Hippocampal formation (tissue), 2 donors: ENCODE data around the gene BTBD2.
"Not testable (repeated sequence)": the region's sequence is repeated elsewhere in the genome, so short reads cannot be mapped to it uniquely, and the experiment has no call there.

Source experiments
- DNase-seq, 2 donors: peaks; one replicate each; lab custom pipeline; 2025; lab: John Stamatoyannopoulos, UW

The BTBD2 gene

DNA sequence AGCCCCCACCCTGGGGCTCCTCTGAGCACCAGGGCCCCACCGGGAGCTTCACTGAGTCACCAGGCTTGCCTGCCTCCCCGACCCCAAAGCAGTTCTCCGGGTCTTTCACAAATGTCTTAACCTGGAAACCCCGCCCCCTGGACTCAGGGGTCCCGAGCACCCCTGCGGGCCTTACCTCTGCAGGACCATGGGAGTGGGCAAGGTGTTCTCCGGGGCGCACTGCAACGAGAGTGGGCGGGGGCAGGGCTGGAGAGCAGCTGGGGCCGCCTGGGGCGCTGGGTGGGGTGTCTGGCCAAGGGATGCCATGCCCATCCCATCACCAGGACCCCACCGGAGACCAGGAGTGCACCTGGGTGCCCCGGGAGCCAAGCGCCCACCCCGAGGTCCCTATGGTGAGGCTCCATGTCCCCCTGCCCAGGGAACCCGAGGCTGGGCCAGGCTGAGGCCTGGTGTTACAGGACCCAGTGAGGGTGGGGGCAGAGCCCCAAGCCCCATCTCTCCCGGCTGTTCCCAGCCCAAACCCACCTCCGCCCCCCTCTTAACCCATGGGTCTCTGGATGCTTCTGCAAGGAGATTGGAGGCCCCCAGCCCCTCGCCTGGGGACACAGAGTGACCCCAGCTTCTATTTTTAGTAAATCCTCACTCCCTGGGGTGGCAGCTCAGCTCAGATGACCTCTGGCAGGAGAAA, 24.6 kb upstream of the BTBD2 start:
- DNase-seq = no peak

GRCh38 chr19:2039089-2039958, 23.8 kb upstream of the BTBD2 start:
- DNase-seq = no peak

DNA sequence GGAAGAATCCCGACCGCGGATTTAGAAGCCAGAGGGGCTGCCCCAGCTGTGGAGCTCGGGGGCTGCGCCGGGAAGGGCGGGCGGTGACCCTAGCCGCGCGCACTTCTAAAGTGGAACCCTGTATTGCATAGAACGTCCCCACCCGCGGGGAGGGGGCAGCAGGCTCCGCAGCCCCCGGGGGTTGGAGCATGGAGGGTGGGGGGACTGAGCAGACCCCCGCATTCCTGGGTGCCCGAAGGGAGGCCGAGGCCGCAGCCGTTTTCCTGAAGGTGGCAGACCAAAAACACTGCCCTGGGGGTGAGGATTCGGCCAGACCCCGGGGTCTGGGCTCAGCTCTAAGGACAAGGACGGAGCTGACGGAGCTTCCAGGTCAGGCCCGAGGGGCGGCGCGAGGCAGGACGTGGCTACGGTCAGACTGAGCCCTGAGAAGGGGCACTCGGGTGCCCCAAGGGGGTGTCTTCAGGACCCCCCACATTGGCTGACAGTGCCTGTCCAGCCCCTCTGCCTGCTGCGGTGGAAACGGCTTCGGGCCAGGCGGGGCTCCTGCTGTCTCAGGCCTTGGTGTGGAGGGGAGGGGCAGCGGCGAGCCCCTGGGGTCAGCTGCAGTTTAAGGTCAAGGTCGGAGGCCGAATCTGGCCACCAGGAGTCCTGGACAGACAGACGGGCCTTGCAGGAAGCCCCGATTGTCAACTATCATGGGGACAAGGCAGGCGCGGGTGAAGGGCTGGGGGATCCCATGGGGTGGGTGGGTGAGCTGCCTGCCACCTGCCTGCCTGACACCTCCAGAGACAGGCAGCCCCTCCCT, 23.0 kb upstream of the BTBD2 start:
- DNase-seq = no peak

- no peak for DNase-seq
Measured at GRCh38 chr19:2037651-2038255, 22.2 kb upstream of the BTBD2 start.

DNA sequence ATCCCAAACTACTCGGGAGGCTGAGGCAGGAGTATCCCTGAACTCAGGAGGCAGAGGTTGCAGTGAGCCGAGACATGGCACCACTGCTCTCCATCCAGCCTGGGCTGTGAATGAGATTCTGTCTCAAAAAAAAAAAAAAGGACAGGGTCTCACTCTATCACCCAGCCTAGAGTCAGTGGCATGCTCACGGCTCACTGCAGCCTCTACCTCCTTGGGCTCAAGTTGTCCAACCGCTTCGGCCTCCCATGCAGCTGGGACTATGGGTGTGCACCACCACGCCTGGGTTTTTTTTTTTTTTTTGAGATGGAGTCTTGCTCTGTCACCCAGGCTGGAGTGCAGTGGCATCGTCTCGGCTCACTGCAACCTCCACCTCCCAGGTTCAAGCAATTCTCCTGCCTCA, 20.9 kb upstream of the BTBD2 start:
- DNase-seq = no peak

GRCh38 chr19:2035590-2035991, 20.1 kb upstream of the BTBD2 start:
- DNase-seq = no peak

- DNase-seq = no peak
Measured at GRCh38 chr19:2034729-2035589, 19.4 kb upstream of the BTBD2 start.

DNA sequence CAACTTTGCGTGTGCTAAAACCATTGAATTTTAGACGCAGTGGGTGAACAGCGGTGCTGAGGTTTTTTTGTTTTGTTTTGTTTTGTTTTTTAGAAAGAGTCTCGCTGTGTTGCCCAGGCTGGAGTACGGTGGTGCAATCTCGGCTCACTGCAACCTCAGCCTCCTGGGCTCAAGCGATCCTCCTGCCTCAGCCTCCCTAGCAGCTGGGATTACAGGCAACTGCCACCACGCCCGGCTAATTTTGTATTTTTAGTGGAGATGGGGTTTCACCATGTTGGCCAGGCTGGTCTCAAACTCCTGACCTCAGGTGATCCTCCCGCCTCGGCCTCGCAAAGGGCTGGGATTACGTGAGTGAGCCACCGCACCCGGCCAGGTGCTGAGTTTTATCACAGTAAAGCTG, 18.7 kb upstream of the BTBD2 start:
- not testable (repeated sequence) for DNase-seq

- DNase-seq = no peak
Measured at GRCh38 chr19:2033825-2034159, 18.3 kb upstream of the BTBD2 start.

- DNase-seq = no peak
Measured at GRCh38 chr19:2033115-2033824, 17.8 kb upstream of the BTBD2 start.

GRCh38 chr19:2032296-2032941, 16.9 kb upstream of the BTBD2 start:
- DNase-seq = peak; percentile 94 to 96

- DNase-seq = no peak
Measured at GRCh38 chr19:2027361-2027760, 11.8 kb upstream of the BTBD2 start.

DNA sequence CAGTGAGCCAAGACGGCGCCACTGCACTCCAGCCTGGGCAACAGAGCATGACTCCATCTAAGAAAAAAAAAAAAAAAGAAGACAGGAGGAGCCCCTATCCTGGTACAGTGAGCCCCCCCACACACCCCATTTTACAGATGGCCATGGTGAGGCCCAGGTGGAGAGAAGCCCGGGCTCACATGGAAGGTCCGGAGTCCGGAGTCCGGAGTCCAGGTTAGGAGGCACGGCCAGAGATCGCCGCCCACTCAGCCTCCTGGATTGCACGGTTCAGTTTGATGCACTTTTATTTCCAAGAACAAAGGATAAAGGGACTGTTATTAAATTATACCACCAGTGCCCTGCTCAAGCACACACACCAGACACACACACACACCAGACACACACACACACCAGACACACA, 11.3 kb upstream of the BTBD2 start:
- no peak for DNase-seq

DNA sequence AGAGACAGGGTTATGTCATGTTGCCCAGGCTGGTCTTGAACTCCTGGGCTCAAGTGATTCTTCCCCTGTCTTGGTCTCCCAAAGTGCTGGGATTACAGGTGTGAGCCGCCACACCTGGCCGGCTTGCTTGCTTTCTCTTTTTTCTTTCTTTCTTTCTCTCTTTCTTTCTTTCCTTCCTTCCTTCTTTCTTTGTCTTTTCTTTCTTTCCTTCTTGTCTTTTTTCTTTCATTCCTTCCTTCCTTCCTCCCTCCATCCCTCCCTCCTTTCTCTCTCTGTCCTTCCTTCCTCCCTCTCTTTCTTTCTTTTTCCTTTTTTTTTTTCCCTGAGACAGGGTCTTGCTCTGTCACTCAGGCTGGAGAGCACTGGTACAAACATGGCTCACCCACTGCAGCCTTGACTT, 6.8 kb upstream of the BTBD2 start:
- DNase-seq = no peak

- no peak for DNase-seq
Measured at GRCh38 chr19:2021453-2022140, 6.1 kb upstream of the BTBD2 start.

GRCh38 chr19:2018752-2019151, 3.2 kb upstream of the BTBD2 start:
- DNase-seq = no peak

- peak; percentile 60 to 87 for DNase-seq
Measured at GRCh38 chr19:2016041-2016807, 710 bp upstream of the BTBD2 start.

DNA sequence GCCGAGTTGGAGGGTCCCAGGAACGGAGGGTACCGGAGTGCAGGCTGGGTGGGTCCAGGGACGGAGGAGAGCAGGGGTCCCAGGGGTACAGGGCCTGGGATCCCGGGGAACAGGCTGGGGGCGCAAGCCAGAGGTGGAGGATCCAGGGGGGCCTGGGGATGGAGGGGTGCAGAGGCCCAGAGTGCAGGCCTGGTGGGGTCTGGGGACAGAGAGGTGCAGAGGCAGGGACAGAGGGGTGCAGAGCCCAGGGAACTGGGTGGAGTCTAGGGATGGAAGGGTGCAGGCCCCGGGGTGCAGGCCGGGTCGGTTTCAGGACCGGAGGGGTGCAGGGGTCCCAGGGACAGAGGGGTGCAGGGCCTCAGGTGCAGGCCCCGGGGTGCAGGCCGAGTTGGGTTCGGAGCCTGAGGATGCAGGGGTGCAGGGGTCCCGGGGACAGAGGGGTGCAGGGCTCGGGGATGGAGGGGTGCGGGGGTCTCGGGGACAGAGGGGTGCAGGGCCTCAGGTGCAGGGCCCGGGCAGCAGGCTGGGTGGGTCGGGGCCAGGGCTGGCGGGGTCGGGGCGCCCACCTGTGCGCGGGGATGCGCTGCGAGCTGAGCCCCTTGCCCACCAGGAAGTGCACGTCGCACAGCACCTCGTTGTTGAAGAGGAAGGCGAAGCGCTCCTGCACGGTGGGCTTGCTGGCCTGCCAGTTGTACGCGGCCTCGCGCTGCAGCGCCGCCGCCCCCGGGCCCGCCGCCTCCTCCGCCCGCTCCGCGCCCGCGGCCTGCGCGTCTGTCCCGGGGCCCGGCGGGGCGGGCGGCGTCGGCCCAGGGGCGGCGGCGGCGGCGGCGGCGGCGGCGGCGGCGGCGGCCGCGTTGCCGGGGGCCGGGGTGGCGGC, 545 bp downstream of the BTBD2 start:
- no peak for DNase-seq
